ENCODE measurements around the gene CBR3. TPM values are rescaled to one million over a fixed set of nuclear protein-coding genes. Genes with fewer than 3 reads are reported as not detected.

The CBR3 gene
- total and polyA plus RNA-seq, 2 of the 4 experiments (the other 2 are of a cell fraction) = 13.4 to 15.4 TPM

GRCh38 chr21:36178349-36178748 lies 43.5 kb downstream of the CBR3 start:
- Histone ChIP-seq H3K9me3 (ENCODE audit: control insufficient read depth, insufficient read depth, low read length) (peaks cover 3% of the 10 kb centered on the region; the same call in 1 of the 2 replicates), H4K8ac (ENCODE audit: low read depth in 2 of 2, low read length in 2 of 2) (no peak overlapping the region), H3K36me3 (ENCODE audit: control insufficient read depth, insufficient read depth, low read length) (no peaks in the 10 kb centered on the region; the same call in 1 of the 2 replicates), H3K9ac (ENCODE audit: low read depth, low read length) (no peak overlapping the region), H2BK120ac (ENCODE audit: low read depth, low read length) (no peak overlapping the region), H2AK5ac (ENCODE audit: low read depth, low read length) (no peak overlapping the region), H3K79me1 (ENCODE audit: low read depth in 1 of 2, low read length in 2 of 2) (peaks cover 11 to 35% of the 10 kb centered on the region in 2 experiments; a peak in 3 of 4 replicates), H3K4ac (ENCODE audit: low read depth, low read length) (no peak overlapping the region), H3K23ac (ENCODE audit: low read depth, low read length) (no peak overlapping the region), H3K14ac (replicated peaks; ENCODE audit: low read depth, low read length) (no peak overlapping the region), H4K20me1 (ENCODE audit: insufficient read depth, low read length) (no peaks in the 10 kb centered on the region; the same call in 1 of the 2 replicates), H3K4me1 (ENCODE audit: control insufficient read depth, insufficient read depth, low read length) (no peaks in the 10 kb centered on the region), H3K27ac (ENCODE audit: insufficient read depth, low read length) (no peak overlapping the region), H3K18ac (ENCODE audit: low read depth, low read length) (no peak overlapping the region), H3K9me1 (ENCODE audit: insufficient read depth, low read length) (peaks cover 10% of the 10 kb centered on the region; the same call in 1 of the 2 replicates), H3K4me3 (ENCODE audit: insufficient read depth, low read depth, low read length) (no peak overlapping the region), H2BK5ac (ENCODE audit: low read depth, low read length, poor library complexity, severe bottlenecking) (no peak overlapping the region), H4K91ac (ENCODE audit: insufficient read depth, low read depth, low read length) (no peak overlapping the region), H3K56ac (ENCODE audit: extremely low read depth, insufficient read depth, low read length) (no peak overlapping the region), H2AK9ac (replicated peaks; ENCODE audit: low read depth, low read length, poor library complexity) (no peak overlapping the region), H2AFZ (replicated peaks; ENCODE audit: low read length, poor library complexity) (no peak overlapping the region), H2BK15ac (ENCODE audit: low read depth, low read length) (no peak overlapping the region), H2BK20ac (ENCODE audit: low read depth, low read length) (no peak overlapping the region), H3K4me2 (ENCODE audit: low read depth, low read length) (no peak overlapping the region), H3K27me3 (ENCODE audit: control insufficient read depth, insufficient read depth, low read length) (no peaks in the 10 kb centered on the region), H4K5ac (ENCODE audit: low read depth, low read length) (no peak overlapping the region)
- in situ Hi-C loops (cut with MboI; ENCODE audit: low sequenced_read_pairs) (no loop called here), dilution Hi-C loops (cut with HindIII; ENCODE audit: low sequenced_read_pairs, unreplicated experiment) (no loop called here), intact Hi-C loops (cut with micrococcal nuclease) (no loop called here)
- TF ChIP-seq MAZ (IDR thresholded peaks at IDR 0.05; ENCODE audit: borderline replicate concordance, low read depth, low read length) = no peak
- no peak for TF ChIP-seq MXI1 (IDR thresholded peaks at IDR 0.05; ENCODE audit: borderline replicate concordance, low read depth, low read length)
- no peak for TF ChIP-seq FOS (IDR thresholded peaks at IDR 0.05; ENCODE audit: low read depth, low read length)
- TF ChIP-seq CEBPB (IDR thresholded peaks at IDR 0.05; ENCODE audit: low read depth, low read length) = no peak
- TF ChIP-seq CHD1 (IDR thresholded peaks at IDR 0.05; ENCODE audit: low read depth, low read length) = no peak
- TF ChIP-seq MAFK (IDR thresholded peaks at IDR 0.05; ENCODE audit: low read depth, low read length) = no peak
- TF ChIP-seq USF2 (IDR thresholded peaks at IDR 0.05; ENCODE audit: low read depth, low read length) = no peak
- no peak for TF ChIP-seq POLR2A (IDR thresholded peaks at IDR 0.05; ENCODE audit: low read depth, low read length)
- TF ChIP-seq RAD21 (IDR thresholded peaks at IDR 0.05; ENCODE audit: low read length) = no peak
- no peak for TF ChIP-seq RFX5 (IDR thresholded peaks at IDR 0.05; ENCODE audit: low read depth, low read length)
- TF ChIP-seq ELK1 (IDR thresholded peaks at IDR 0.05; ENCODE audit: borderline replicate concordance, low read depth, low read length) = no peak
- TF ChIP-seq NFE2L2 (IDR thresholded peaks at IDR 0.05; ENCODE audit: low read depth, low read length) = no peak
- no peak for TF ChIP-seq RCOR1 (IDR thresholded peaks at IDR 0.05; ENCODE audit: insufficient replicate concordance, low read length)
- no peak for TF ChIP-seq BHLHE40 (IDR thresholded peaks at IDR 0.05; ENCODE audit: low read depth, low read length)
- ChIA-PET CTCF (no interaction called here), POLR2A (ENCODE audit: unreplicated experiment) (no interaction called here)
- BruUV-seq (replicated peaks) = no TSS peak
- WGBS, 2 experiments (ENCODE audit: extremely low coverage in 2 of 2, insufficient read length in 1 of 2) = no CpG with 5 or more reads among the region's 2 CpGs
- ATAC-seq (ENCODE audit: low read depth) = no peak; the same call in 1 of the 2 replicates
- DNase-seq = no peak
